NCI-H1436 (cell line): Measurements from ENCODE around the gene IRAK1BP1.
"Not testable (repeated sequence)": the region's sequence is repeated elsewhere in the genome, so short reads cannot be mapped to it uniquely, and the experiment has no call there.

Experiments
- DNase-seq: peaks from one replicate; lab custom pipeline; 2025; lab: John Stamatoyannopoulos, UW

Gene IRAK1BP1

GRCh38 chr6:78867370-78868040 lies at the start of gene IRAK1BP1:
Gene IRAK1BP1, plus strand, starts transcription at chr6:78867551. Its CDS starts 26 bp downstream, at chr6:78867577.
- peak; percentile 76 for DNase-seq

GRCh38 chr6:78824045-78824444 lies 43.3 kb upstream of the IRAK1BP1 start:
- no peak for DNase-seq

- DNase-seq: no peak
These were observed 37.9 kb upstream of the IRAK1BP1 start for GRCh38 chr6:78829407-78829806.

GRCh38 chr6:78830805-78831204 lies 36.5 kb upstream of the IRAK1BP1 start:
- no peak for DNase-seq

- DNase-seq: no peak
These were observed 35.9 kb upstream of the IRAK1BP1 start for GRCh38 chr6:78831492-78831891.

GRCh38 chr6:78832091-78832808 lies 35.1 kb upstream of the IRAK1BP1 start:
- DNase-seq: no peak

- DNase-seq: no peak
These were observed 31.5 kb upstream of the IRAK1BP1 start for GRCh38 chr6:78835817-78836216.

GRCh38 chr6:78836598-78836997 lies 30.8 kb upstream of the IRAK1BP1 start:
- no peak for DNase-seq

- no peak for DNase-seq
These were observed 26.2 kb upstream of the IRAK1BP1 start for GRCh38 chr6:78841111-78841510.

- DNase-seq: no peak
These were observed 24.4 kb upstream of the IRAK1BP1 start for GRCh38 chr6:78842953-78843352.

GRCh38 chr6:78844899-78845298 lies 22.5 kb upstream of the IRAK1BP1 start:
- no peak for DNase-seq

- no peak for DNase-seq
These were observed 21.8 kb upstream of the IRAK1BP1 start for GRCh38 chr6:78845567-78845966.

- DNase-seq: no peak
These were observed 16.7 kb upstream of the IRAK1BP1 start for GRCh38 chr6:78850621-78851020.

GRCh38 chr6:78851156-78851555 lies 16.2 kb upstream of the IRAK1BP1 start:
- no peak for DNase-seq

GRCh38 chr6:78854546-78854945 lies 12.8 kb upstream of the IRAK1BP1 start:
- no peak for DNase-seq

GRCh38 chr6:78858339-78858938 lies 8.9 kb upstream of the IRAK1BP1 start:
- not testable (repeated sequence) for DNase-seq

GRCh38 chr6:78861509-78861908 lies 5.8 kb upstream of the IRAK1BP1 start:
- DNase-seq: no peak

- DNase-seq: no peak
These were observed 3.8 kb upstream of the IRAK1BP1 start for GRCh38 chr6:78863576-78863975.

GRCh38 chr6:78864957-78865356 lies 2.4 kb upstream of the IRAK1BP1 start:
- no peak for DNase-seq

GRCh38 chr6:78867020-78867369 lies 356 bp upstream of the IRAK1BP1 start:
- peak; percentile 25 for DNase-seq

- DNase-seq: no peak
These were observed 765 bp downstream of the IRAK1BP1 start for GRCh38 chr6:78868116-78868515.

- DNase-seq: no peak
These were observed 8.2 kb downstream of the IRAK1BP1 start for GRCh38 chr6:78875505-78875904.

- DNase-seq: no peak
These were observed 16.3 kb downstream of the IRAK1BP1 start for GRCh38 chr6:78883651-78884050.
